DMS 273 (cell line): ENCODE results near the gene POLR3B.
"Not testable (repeated sequence)": the region's sequence is repeated elsewhere in the genome, so short reads cannot be mapped to it uniquely, and the experiment has no call there.

Experiments
- DNase-seq: peaks from one replicate; lab custom pipeline; 2025; ENCODE audit not compliant: unreplicated experiment; lab: John Stamatoyannopoulos, UW

The POLR3B gene

GRCh38 chr12:106357549-106358395 lies at the start of gene POLR3B:
TSS of gene POLR3B (plus strand) at chr12:106357748. CDS start at chr12:106357880, 132 bp downstream.
- DNase-seq = peak; percentile 96

GRCh38 chr12:106308121-106308520 lies 49.4 kb upstream of the POLR3B start:
- DNase-seq = no peak

DNA sequence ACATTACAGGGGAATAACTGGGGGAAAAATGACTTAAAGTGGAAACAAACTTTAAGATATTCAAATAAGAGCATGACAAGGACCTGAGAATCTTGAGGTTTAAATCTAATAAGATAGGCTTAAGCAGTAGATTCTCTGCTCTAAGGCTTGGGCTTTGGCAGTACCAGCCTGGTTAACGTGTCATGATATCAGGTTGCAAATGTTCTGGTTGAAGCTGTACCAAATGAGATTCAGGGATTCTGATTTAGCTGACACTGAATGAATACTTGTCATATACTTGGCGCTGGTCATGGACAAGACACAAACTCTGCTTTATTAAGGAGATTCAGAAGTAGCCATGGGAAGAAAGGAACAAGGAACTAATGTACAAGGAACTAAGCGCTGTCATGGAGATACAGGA lies 48.9 kb upstream of the POLR3B start:
- DNase-seq = no peak

DNA sequence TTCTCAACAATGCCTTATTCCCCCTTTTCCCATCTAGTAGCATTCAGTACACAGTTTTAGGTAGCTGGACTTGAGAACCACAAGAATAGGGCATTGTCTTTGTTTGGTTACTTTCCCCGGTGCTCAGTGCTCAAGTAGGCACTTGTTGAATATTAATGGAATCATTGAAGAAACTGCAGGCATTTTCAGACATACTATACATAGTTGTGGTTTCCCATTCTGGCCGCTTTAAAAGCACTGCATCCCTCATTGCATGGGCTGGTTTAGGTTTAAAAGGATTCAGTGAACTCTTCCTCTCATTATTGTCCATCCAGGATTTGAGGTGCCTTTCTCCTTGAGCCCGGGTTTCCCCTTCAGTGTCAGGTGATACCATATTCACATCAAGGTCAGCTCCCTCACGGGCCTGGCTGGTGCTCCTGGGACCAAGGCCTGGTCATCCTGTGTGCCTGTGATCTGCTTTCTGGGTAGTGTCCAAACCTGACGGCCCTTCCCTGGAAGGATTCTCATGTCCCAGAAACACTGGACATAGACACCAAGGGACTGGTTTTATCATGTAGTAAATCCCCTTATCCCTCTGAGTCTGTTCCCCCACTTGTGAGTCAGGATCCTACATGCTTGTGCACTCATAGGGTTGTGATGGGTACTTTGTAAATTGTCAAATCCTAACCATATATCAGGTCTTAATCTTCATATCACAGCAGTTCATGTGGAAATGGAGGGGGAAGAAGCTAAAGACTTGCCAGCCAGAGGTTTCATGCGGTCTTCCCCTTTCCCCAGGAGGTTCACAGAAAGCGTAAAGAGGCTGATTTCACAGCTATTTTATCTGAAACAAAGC lies 47.7 kb upstream of the POLR3B start:
- DNase-seq = no peak

GRCh38 chr12:106310687-106311086 lies 46.9 kb upstream of the POLR3B start:
- no peak for DNase-seq

GRCh38 chr12:106311139-106311538 lies 46.4 kb upstream of the POLR3B start:
- DNase-seq = peak; percentile 8

DNA sequence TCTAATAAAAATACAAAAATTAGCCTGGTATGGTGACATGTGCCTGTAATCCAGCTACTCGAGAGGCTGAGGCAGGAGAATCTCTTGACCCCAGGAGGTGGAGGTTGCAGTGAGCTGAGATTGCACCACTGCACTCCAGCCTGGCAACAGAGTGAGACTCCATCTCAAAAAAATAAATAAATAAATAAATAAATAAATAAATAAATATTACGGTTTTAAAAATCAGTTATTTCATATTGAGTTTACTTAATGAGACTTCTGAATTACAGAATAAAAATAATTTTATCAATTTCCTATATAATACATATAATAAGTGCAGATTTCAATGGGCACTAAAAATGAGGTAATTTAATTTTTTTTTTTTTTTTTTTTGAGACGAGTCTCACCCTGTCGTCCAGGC lies 44.1 kb upstream of the POLR3B start:
- DNase-seq = not testable (repeated sequence)

DNA sequence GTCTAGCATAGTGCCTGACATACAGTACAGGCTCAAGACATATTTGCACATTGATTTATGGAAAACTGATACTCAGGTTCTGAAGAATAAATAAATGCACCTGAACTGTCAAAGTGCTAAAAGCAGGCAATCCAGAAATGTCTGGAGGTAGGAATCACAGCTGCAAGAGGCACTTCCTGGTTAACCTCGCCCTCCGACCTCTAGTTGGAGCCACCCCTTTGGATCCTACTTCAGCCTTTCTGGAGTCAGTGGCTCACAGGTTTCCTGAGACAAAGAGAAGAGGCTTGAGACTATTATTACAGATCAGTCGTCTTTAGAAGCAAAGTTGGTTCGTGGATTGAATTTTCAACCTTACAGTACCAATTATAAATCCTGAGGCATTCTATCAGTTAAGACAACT lies 42.0 kb upstream of the POLR3B start:
- no peak for DNase-seq

- peak; percentile 74 for DNase-seq
Measured at GRCh38 chr12:106317406-106318082, 40.0 kb upstream of the POLR3B start.

GRCh38 chr12:106321139-106321850 lies 36.3 kb upstream of the POLR3B start:
- DNase-seq = no peak

DNA sequence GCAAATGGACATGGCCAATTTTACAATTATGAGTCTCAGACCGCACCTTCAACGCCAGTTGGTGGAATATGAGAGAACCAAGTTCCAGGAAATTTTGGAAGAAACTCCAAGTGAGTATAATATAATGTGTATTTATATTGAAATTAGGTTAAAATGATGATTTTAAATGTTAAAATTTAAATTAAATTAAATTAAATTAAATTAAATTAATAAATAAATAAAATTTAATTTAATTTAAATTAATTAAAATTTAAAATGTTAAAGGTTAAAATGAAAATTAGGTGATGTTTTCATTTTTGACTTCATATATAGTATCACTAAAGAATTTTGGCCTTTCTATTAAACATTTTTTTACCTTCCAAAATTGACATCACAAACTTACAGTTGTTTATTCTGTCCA lies 34.0 kb upstream of the POLR3B start:
- no peak for DNase-seq

GRCh38 chr12:106327309-106327869 lies 30.2 kb upstream of the POLR3B start:
- DNase-seq = no peak

- DNase-seq = no peak
Measured at GRCh38 chr12:106328735-106329134, 28.8 kb upstream of the POLR3B start.

- no peak for DNase-seq
Measured at GRCh38 chr12:106329231-106329982, 28.1 kb upstream of the POLR3B start.

- peak; percentile 77 for DNase-seq
Measured at GRCh38 chr12:106331599-106331998, 25.9 kb upstream of the POLR3B start.

DNA sequence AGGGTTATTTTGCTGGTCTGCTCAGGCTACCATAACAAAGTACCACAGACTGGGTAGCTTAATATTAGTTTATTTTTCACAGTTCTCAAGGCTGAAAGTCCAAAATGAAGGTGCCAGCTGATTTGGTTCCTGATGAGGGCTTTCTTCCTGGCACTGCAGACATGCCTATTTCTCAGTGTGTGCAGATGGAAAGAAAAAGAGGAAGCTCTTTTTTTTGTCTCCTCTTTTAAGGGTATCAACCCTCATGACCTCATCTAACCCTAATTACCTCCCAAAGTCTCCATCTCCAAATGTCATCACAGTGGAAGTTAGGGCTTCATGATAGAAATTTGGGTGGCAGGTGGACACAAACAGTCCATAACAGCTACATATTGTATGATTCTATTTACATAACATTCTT lies 25.0 kb upstream of the POLR3B start:
- DNase-seq = no peak

GRCh38 chr12:106333010-106333409 lies 24.5 kb upstream of the POLR3B start:
- no peak for DNase-seq

- DNase-seq = no peak
Measured at GRCh38 chr12:106333756-106334155, 23.8 kb upstream of the POLR3B start.

- peak; percentile 65 for DNase-seq
Measured at GRCh38 chr12:106341086-106341877, 16.3 kb upstream of the POLR3B start.
